Raji (cell line): ENCODE measurements around the gene SULT1A4.
"Not testable (repeated sequence)": the region's sequence is repeated elsewhere in the genome, so short reads cannot be mapped to it uniquely, and the experiment has no call there.

Experiments used
- POLR2A ChIP-seq: IDR thresholded peaks from 2 replicates; pipeline ENCODE4 v1.6.1; 2011; ENCODE audit warnings: low read depth, low read length, control low read depth; ENCODE audit not compliant: insufficient read depth

The SULT1A4 gene

DNA sequence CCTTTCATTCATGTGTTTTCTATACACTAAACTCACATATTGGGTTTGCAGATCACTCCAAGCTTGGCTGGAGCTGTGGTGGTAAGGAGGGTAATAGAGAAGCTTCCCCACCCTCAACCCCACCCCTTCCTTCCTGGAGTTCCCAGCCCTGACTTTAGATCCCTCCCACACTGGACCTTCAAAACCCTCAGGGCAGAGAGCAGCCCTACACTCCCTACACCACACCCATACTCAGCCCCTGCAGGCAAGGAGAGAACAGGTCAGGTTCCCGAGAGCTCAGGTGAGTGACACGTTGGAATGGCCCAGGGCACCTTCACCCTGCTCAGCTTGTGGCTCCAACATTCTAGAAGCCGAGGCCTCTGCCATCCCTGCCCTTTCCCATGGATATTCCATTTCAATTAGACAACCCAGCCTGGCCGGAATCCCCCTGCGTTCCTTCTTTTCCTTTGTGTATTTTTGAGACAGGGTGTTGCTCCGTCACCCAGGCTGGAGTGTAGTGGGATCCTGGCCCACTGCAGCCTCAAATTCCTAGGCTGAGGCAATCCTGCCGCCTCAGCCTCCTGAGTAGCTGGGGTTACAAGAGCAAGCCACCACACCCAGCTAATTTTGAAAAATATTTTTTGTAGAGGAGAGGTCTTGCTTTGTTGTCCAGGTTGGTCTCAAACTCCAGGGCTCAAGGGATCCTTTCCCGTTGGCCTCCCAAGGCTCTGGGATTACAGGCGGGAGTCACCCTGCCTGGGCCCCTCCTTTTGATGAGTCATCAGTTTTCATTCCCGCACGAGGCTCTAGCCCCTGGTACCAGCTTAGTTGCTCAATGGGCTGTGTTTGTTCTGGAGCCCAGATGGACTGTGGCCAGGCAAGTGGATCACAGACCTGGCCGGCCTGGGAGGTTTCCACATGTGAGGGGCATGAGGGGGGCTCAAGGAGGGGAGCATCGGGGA, at the start of gene SULT1A4:
Gene SULT1A4 (plus strand): TSS at position 208 of the 941 bp plus-strand sequence. CDS start 1,473 bp downstream, outside the sequence.
- not testable (repeated sequence) for TF ChIP-seq POLR2A

DNA sequence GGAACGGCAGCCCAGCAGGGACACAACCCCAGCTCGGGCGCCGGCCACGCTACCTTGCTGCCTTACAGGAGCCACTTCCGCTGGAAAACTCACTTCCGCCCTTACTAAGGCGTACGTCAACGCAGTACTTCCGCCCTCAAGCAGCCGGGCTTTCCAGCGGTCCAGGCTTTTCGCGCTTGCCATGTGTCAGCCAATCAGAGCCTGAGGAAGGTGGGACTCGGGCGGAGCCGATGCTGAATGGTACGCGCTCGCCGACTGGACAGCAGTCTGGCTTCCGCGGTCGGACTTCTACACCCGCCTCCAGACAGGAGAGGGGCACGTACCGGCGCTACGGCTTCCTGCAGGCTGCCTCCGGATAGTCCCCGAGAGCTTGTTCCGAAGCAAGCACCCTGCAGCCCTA, 5.4 kb upstream of the SULT1A4 start, which contains the start of the genes BOLA2 and SLX1B:
Gene BOLA2 (minus strand): TSS at position 83 of the 400 bp plus-strand sequence. CDS start 98 bp downstream, outside the sequence.
Gene SLX1B (plus strand): TSS at position 265 of the 400 bp plus-strand sequence.
- TF ChIP-seq POLR2A, result not testable (repeated sequence)

DNA sequence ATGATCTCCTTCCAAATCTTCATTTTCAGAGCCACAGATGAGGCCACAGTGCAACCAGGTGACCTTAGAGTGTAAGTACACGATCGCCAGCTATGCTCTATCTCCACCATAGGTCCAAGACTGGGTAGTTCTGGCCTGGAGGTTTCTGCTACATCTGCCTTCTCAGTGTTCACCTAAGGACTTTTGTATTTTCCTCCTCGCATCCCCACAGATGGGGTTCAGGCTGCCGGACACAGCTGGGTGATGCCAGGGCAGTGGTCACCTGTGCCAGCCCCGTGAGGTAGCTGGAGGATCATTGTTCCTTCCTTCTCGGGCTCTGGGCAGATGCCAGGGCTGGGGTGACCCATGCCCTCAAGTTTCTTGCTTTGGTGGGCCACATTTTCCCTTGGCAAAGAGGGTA, 46.6 kb downstream of the SULT1A4 start, which contains the start of gene NPIPB12:
Gene NPIPB12 (minus strand): TSS at position 101 of the 400 bp plus-strand sequence.
- not testable (repeated sequence) for TF ChIP-seq POLR2A
